ENCODE data around the gene CD101.

CD101 gene

GRCh38 chr1:117007719-117008013, 6.1 kb downstream of the CD101 start:
- DNase-seq (ENCODE audit: low read depth, low spot score), result no peak
- POLR2A ChIA-PET, result no interaction called here
- no peak for TF ChIP-seq CTCF (IDR thresholded peaks at IDR 0.05; ENCODE audit: insufficient read depth, low read length, missing control alignments)
- CTCF ChIA-PET, result no interaction called here
- H3K4me3 ChIP-seq (ENCODE audit: low read depth, low read length), result no peak overlapping the region

GRCh38 chr1:117008656-117009055, 7.1 kb downstream of the CD101 start:
- no peak for TF ChIP-seq CTCF (IDR thresholded peaks at IDR 0.05; ENCODE audit: insufficient read depth, low read length, missing control alignments)
- no peak for DNase-seq (ENCODE audit: low read depth, low spot score)
- ChIA-PET CTCF (no interaction called here), POLR2A (no interaction called here)
- H3K4me3 ChIP-seq (ENCODE audit: low read depth, low read length), result no peak overlapping the region

- TF ChIP-seq CTCF (IDR thresholded peaks at IDR 0.05; ENCODE audit: insufficient read depth, low read length, missing control alignments), result no peak
- no peak for DNase-seq (ENCODE audit: low read depth, low spot score)
- ChIA-PET CTCF (no interaction called here), POLR2A (no interaction called here)
- no peak overlapping the region for H3K4me3 ChIP-seq (ENCODE audit: low read depth, low read length)
Observed at GRCh38 chr1:117009132-117009531, 7.6 kb downstream of the CD101 start.

DNA sequence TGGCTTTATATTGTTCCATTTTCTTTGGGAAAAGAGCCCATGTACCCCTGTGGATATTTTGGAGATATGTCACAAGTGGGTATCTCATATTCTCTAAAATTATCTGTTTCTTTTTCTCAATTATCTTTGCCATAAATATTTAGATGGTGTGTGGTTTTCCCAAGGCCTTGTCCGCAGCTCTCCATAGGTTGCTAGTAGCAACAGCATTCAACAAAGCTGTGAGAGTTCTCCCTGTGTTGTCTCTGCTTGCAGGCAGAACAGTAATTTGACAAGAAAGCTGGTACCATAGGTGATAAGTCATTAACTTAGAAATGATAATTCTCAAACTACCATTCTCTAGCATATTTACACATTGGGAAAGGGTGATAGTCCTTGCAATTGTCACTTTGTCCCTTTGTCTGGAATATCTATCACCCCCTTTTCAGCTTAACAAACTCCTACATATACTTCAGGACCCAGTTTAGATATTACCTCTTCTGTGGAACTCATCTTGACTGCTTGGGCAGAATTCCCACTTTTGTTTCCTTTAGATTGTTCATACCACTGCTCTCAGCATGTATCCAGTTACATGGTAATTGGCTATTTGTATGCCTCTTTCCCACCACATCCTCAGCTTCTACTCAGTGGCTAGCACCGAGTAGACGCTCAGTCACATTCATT, 8.9 kb downstream of the CD101 start:
- H3K4me3 ChIP-seq (ENCODE audit: low read depth, low read length), result no peak overlapping the region
- ChIA-PET CTCF (no interaction called here), POLR2A (no interaction called here)
- no peak for TF ChIP-seq CTCF (IDR thresholded peaks at IDR 0.05; ENCODE audit: insufficient read depth, low read length, missing control alignments)
- DNase-seq (ENCODE audit: low read depth, low spot score), result no peak

DNA sequence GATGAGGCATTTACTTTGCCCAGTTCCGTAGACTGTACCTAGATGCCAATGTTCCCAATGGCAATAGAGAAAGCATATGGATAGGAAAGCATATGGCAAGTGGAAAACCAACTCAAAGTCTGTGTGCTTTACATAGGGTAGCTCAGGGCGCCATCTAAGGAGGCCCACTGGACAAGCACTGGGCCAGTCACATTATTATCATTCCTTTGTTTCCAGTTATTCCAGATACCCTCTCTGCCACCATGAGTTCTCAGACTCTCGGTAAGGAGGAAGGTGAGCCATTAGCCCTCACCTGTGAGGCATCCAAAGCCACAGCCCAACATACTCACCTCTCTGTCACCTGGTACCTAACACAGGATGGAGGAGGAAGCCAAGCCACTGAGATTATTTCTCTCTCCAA, 9.8 kb downstream of the CD101 start:
- ChIA-PET CTCF (no interaction called here), POLR2A (no interaction called here)
- no peak for DNase-seq (ENCODE audit: low read depth, low spot score)
- no peak overlapping the region for H3K4me3 ChIP-seq (ENCODE audit: low read depth, low read length)
- no peak for TF ChIP-seq CTCF (IDR thresholded peaks at IDR 0.05; ENCODE audit: insufficient read depth, low read length, missing control alignments)

GRCh38 chr1:117013309-117013858, 11.8 kb downstream of the CD101 start:
- no peak for DNase-seq (ENCODE audit: low read depth, low spot score)
- TF ChIP-seq CTCF (IDR thresholded peaks at IDR 0.05; ENCODE audit: insufficient read depth, low read length, missing control alignments), result no peak
- ChIA-PET POLR2A (no interaction called here), CTCF (interaction anchor here (1.0 kb wide), 1 partner anchor 171 kb away, joined by 3 read pairs; no protein-coding TSS in a partner anchor)
- H3K4me3 ChIP-seq (ENCODE audit: low read depth, low read length), result no peak overlapping the region
